ENCODE results near the gene EVX2. TPM values are rescaled to one million over a fixed set of nuclear protein-coding genes. Genes with fewer than 3 reads are reported as not detected.

EVX2 gene
- total RNA-seq, 2 donors from 2014 or later, result not detected

GRCh38 chr2:176085120-176085788 lies 1.5 kb upstream of the EVX2 start:
- no peak for TF ChIP-seq CTCF (IDR thresholded peaks at IDR 0.05)
- Histone ChIP-seq H3K27ac (no peak overlapping the region), H3K27me3 (peaks cover 58 to 87% of the 10 kb centered on the region in 2 donors), H3K36me3 (no peaks in the 10 kb centered on the region), H3K4me1 (peaks cover 0 to 42% of the 10 kb centered on the region in 2 donors), H3K4me3 (no peak overlapping the region), H3K9me3 (no peaks in the 10 kb centered on the region)
- no peak for DNase-seq (ENCODE audit: low spot score)

GRCh38 chr2:176084611-176085119 lies 903 bp upstream of the EVX2 start:
- H3K4me3 ChIP-seq, result no peak overlapping the region
- H3K27me3 ChIP-seq, result peaks cover 53 to 85% of the 10 kb centered on the region in 2 donors
- H3K27ac ChIP-seq, result no peak overlapping the region
- no peak for TF ChIP-seq CTCF (IDR thresholded peaks at IDR 0.05)
- no peaks in the 10 kb centered on the region for H3K9me3 ChIP-seq
- peaks cover 0 to 46% of the 10 kb centered on the region in 2 donors for H3K4me1 ChIP-seq
- DNase-seq (ENCODE audit: low spot score), result no peak
- no peaks in the 10 kb centered on the region for H3K36me3 ChIP-seq

- peaks cover 0 to 49% of the 10 kb centered on the region in 2 donors for H3K4me1 ChIP-seq
- H3K4me3 ChIP-seq, result no peak overlapping the region
- no peak overlapping the region for H3K27ac ChIP-seq
Measured at GRCh38 chr2:176082824-176083751, 674 bp downstream of the EVX2 start.

GRCh38 chr2:176082525-176082823 lies 1.3 kb downstream of the EVX2 start:
- Histone ChIP-seq H3K9me3 (no peaks in the 10 kb centered on the region), H3K4me3 (no peak overlapping the region), H3K36me3 (no peaks in the 10 kb centered on the region), H3K27me3 (peaks cover 67 to 86% of the 10 kb centered on the region in 2 donors), H3K4me1 (peaks cover 0 to 45% of the 10 kb centered on the region in 2 donors), H3K27ac (no peak overlapping the region)
- no peak for DNase-seq (ENCODE audit: low spot score)
- TF ChIP-seq CTCF (IDR thresholded peaks at IDR 0.05), result no peak

More at GRCh38 chr2:176082824-176083751, 674 bp downstream of the EVX2 start:
- TF ChIP-seq CTCF (IDR thresholded peaks at IDR 0.05), result no peak
- no peaks in the 10 kb centered on the region for H3K9me3 ChIP-seq
- no peaks in the 10 kb centered on the region for H3K36me3 ChIP-seq
- peaks cover 65 to 88% of the 10 kb centered on the region in 2 donors for H3K27me3 ChIP-seq
- DNase-seq (ENCODE audit: low spot score), result no peak

GRCh38 chr2:176081837-176082524 lies 1.8 kb downstream of the EVX2 start:
- DNase-seq (ENCODE audit: low spot score), result peak; percentile 28
- Histone ChIP-seq H3K4me1 (peaks cover 0 to 45% of the 10 kb centered on the region in 2 donors), H3K27ac (no peak overlapping the region), H3K4me3 (no peak overlapping the region), H3K27me3 (peaks cover 72 to 82% of the 10 kb centered on the region in 2 donors), H3K9me3 (no peaks in the 10 kb centered on the region), H3K36me3 (no peaks in the 10 kb centered on the region)
- no peak for TF ChIP-seq CTCF (IDR thresholded peaks at IDR 0.05)

All from right atrium auricular region (tissue), 2 donors.